GM12878 (cell line): Measurements from ENCODE around the gene PPHLN1. TPM values are rescaled to one million over a fixed set of nuclear protein-coding genes. Genes with fewer than 3 reads are reported as not detected.

Source experiments
- ATAC-seq: fragments of 200-7000 bp; cut with Tn5 transposase; 3 replicates; pipeline ENCODE4 v1.9.1; 2020; ENCODE audit warnings: mild to moderate bottlenecking, moderate library complexity
- BruUV-seq: library from RNA; stranded (reverse); fragments of 400-500 nt; replicated peaks from 2 replicates; lab custom pipeline; 2021; lab: Mats Ljungman, UMichigan
- CTCF ChIA-PET: fragments of 300-600 bp; sonication (Branson Sonifier 250); formaldehyde crosslinking; extraction: SDS; loops from one replicate; lab custom pipeline; 2021; ENCODE audit warnings: inconsistent platforms; lab: Yijun Ruan, JAX
- POLR2A ChIA-PET: fragments of 350-600 bp; formaldehyde crosslinking; extraction: SDS; loops from one replicate; lab custom pipeline; 2021; ENCODE audit warnings: inconsistent platforms; lab: Charles Lee
- RAD21 ChIA-PET: fragments of 300-600 bp; sonication (Branson Sonifier 250); formaldehyde crosslinking; loops from one replicate; lab custom pipeline; 2023; ENCODE audit warnings: antibody characterized with exemption; ENCODE audit not compliant: unreplicated experiment; lab: Charles Lee
- SMC1A ChIA-PET: fragments of 300-600 bp; sonication (Branson Sonifier 250); formaldehyde crosslinking; loops from one replicate; lab custom pipeline; 2023; ENCODE audit not compliant: unreplicated experiment, uncharacterized antibody; lab: Charles Lee
- DNase-seq: peaks from one replicate; pipeline ENCODE4 v3.0.0-alpha.2; 2011; ENCODE audit warnings: low read depth, low spot score
- FAIRE-seq: peaks from 3 replicates; lab custom pipeline; 2011; peaks lifted over from hg19 to GRCh38; lab: Jason Lieb, UNC
- H2AFZ ChIP-seq: 2 replicates; pipeline ENCODE4 v1.6.0; 2011; ENCODE audit warnings: low read depth, low read length, control low read depth; ENCODE audit not compliant: control insufficient read depth
- H3K27ac ChIP-seq: 2 replicates; pipeline ENCODE4 v1.5.1; 2011; ENCODE audit warnings: control low read depth; ENCODE audit not compliant: control insufficient read depth, insufficient read depth
- H3K27me3 ChIP-seq, 2 experiments: replicated peaks in 1 of 2; 2 replicates each; pipeline versions ENCODE4 v1.6.0 to v1.6.1; 2011; ENCODE audit warnings: low read length in 1 of 2; ENCODE audit not compliant: control insufficient read depth in 2 of 2, insufficient read depth in 2 of 2
- H3K36me3 ChIP-seq, 2 experiments: 2 replicates each; pipeline ENCODE4 v1.5.1; 2011; ENCODE audit warnings: low read length in 1 of 2; ENCODE audit not compliant: control insufficient read depth in 2 of 2, insufficient read depth in 2 of 2
- H3K4me1 ChIP-seq: 2 replicates; pipeline ENCODE4 v1.6.1; 2011; ENCODE audit warnings: mild to moderate bottlenecking, low read length, moderate library complexity, mixed read lengths; ENCODE audit not compliant: control insufficient read depth, insufficient read depth
- H3K4me2 ChIP-seq: 2 replicates; pipeline ENCODE4 v1.6.0; 2011; ENCODE audit warnings: control low read depth; ENCODE audit not compliant: control insufficient read depth, insufficient read depth
- H3K4me3 ChIP-seq: fragments of 200-600 bp; sonication (generic); 2 replicates; pipeline ENCODE4 v1.5.1; 2016
- H3K79me2 ChIP-seq: 2 replicates; pipeline ENCODE4 v1.6.0; 2011; ENCODE audit warnings: low read length; ENCODE audit not compliant: control insufficient read depth, insufficient read depth
- H3K9ac ChIP-seq: 2 replicates; pipeline ENCODE4 v1.8.0; 2011; ENCODE audit warnings: low read length, control low read depth, mixed read lengths; ENCODE audit not compliant: control insufficient read depth, insufficient read depth
- H3K9me3 ChIP-seq: replicated peaks from 3 replicates; pipeline ENCODE4 v1.5.1; 2011; ENCODE audit warnings: mild to moderate bottlenecking, low read length; ENCODE audit not compliant: control insufficient read depth, insufficient read depth
- H4K20me1 ChIP-seq: 2 replicates; pipeline ENCODE4 v1.6.0; 2011; ENCODE audit not compliant: control insufficient read depth, insufficient read depth
- ELK1 ChIP-seq: IDR thresholded peaks from 2 replicates; pipeline ENCODE4 v1.6.1; 2012; ENCODE audit warnings: low read depth, low read length, improper control_type of control experiment
- HCFC1 ChIP-seq: fragments of 150-350 bp; IDR thresholded peaks from 2 replicates; pipeline ENCODE4 v1.6.1; 2014; ENCODE audit warnings: low read length
- IRF3 ChIP-seq: fragments of 450-650 bp; IDR thresholded peaks from 2 replicates; pipeline ENCODE4 v1.6.1; 2014; ENCODE audit warnings: mild to moderate bottlenecking
- MYB ChIP-seq: fragments of 150-350 bp; IDR thresholded peaks from 2 replicates; pipeline ENCODE4 v1.6.1; 2014; ENCODE audit warnings: mild to moderate bottlenecking, low read depth, low read length, borderline replicate concordance
- NFIC ChIP-seq: IDR thresholded peaks from 2 replicates; pipeline ENCODE4 v1.6.1; 2012; ENCODE audit warnings: low read depth, mild to moderate bottlenecking, inconsistent platforms, low read length, moderate library complexity
- NFYA ChIP-seq: IDR thresholded peaks from 2 replicates; pipeline ENCODE4 v1.6.1; 2011; ENCODE audit warnings: low read depth, mild to moderate bottlenecking, low read length, improper control_type of control experiment, borderline replicate concordance
- PML ChIP-seq: IDR thresholded peaks from 2 replicates; pipeline ENCODE4 v1.6.1; 2012; ENCODE audit warnings: low read length, inconsistent platforms
- RBBP5 ChIP-seq: fragments of 200-600 bp; sonication (generic); conservative IDR thresholded peaks from 2 replicates; pipeline ENCODE4 v1.6.1; 2016
- SKIL ChIP-seq: fragments of 450-650 bp; IDR thresholded peaks from 2 replicates; pipeline ENCODE4 v1.6.1; 2017; ENCODE audit warnings: mild to moderate bottlenecking, low read depth, inconsistent platforms; ENCODE audit not compliant: poor library complexity, severe bottlenecking
- SREBF2 ChIP-seq: IDR thresholded peaks from 2 replicates; pipeline ENCODE4 v1.6.1; 2012; ENCODE audit warnings: mild to moderate bottlenecking, low read length
- ZNF274 ChIP-seq: IDR thresholded peaks from one replicate; pipeline ENCODE4 v1.8.0; 2011; ENCODE audit not compliant: insufficient read length, insufficient read depth
- ZNF622 ChIP-seq: fragments of 450-650 bp; IDR thresholded peaks from 2 replicates; pipeline ENCODE4 v1.6.1; 2017; ENCODE audit warnings: mild to moderate bottlenecking, inconsistent platforms
- ZNF687 ChIP-seq: fragments of 450-650 bp; IDR thresholded peaks from 2 replicates; pipeline ENCODE4 v1.6.1; 2017; ENCODE audit warnings: mild to moderate bottlenecking, moderate library complexity
- WGBS: methylation state at CpG from one replicate; pipeline ENCODE4 v1.1.6; 2016; ENCODE audit warnings: low lambda C conversion rate; ENCODE audit not compliant: insufficient replicate concordance, insufficient coverage; ENCODE audit errors: missing lambda C conversion rate; 5-methylcytosine and 5-hydroxymethylcytosine counted together
- in situ Hi-C: fragments of 300-500 bp; cut with MboI; formaldehyde crosslinking; loops from 9 replicates; pipeline ENCODE4 v1.14.3; 2018; ENCODE audit warnings: mixed read lengths
- intact Hi-C: fragments of 100-400 bp; cut with micrococcal nuclease; formaldehyde crosslinking; loops from one replicate; pipeline ENCODE4 v1.14.2; 2022; ENCODE audit not compliant: unreplicated experiment
- polyA plus RNA-seq, 11 experiments: library from polyadenylated mRNA; depleted of rRNA in 4 of 11; unstranded in 6 of 11; stranded (reverse) in 5 of 11; fragments of >200 nt; fragmentation: Nextera tagmentation in 4 of 11; fragmentation: Illumina TruSeq in 1 of 11; extraction: Ambion mirVana in 4 of 11; extraction: Trizol in 1 of 11; gene quantifications; 1 replicate in 1 of 11; 2 replicates in 10 of 11; pipeline versions ENCODE4 v1.2.1 to v1.2.3, GENCODE V29; 2011 to 2016; ENCODE audit warnings: inconsistent platforms in 2 of 11, missing spikeins in 2 of 11, low read depth in 1 of 11
- total RNA-seq, 4 experiments: library from RNA; depleted of rRNA in 3 of 4; stranded (reverse); fragments of >200 nt in 3 of 4; fragmentation: Illumina TruSeq in 1 of 4; extraction: Trizol in 1 of 4; gene quantifications; 2 replicates each; pipeline versions ENCODE4 v1.2.1 to v1.2.3, GENCODE V29; 2013 to 2021
- TF ChIP-seq, protein P1 (sequence below): IDR thresholded peaks from 2 replicates; pipeline ENCODE4 v1.6.1; 2011; ENCODE audit warnings: borderline replicate concordance, low read depth, mild to moderate bottlenecking, moderate library complexity, mixed read lengths, low read length; ENCODE audit not compliant: insufficient read depth; ENCODE audit errors: extremely low read length

PPHLN1 gene
- total and polyA plus RNA-seq, 10 of the 15 experiments (the other 5 are each of a cell fraction or from before 2014, with no cell fraction given): 73.6 to 117 (median 92.1) TPM

DNA sequence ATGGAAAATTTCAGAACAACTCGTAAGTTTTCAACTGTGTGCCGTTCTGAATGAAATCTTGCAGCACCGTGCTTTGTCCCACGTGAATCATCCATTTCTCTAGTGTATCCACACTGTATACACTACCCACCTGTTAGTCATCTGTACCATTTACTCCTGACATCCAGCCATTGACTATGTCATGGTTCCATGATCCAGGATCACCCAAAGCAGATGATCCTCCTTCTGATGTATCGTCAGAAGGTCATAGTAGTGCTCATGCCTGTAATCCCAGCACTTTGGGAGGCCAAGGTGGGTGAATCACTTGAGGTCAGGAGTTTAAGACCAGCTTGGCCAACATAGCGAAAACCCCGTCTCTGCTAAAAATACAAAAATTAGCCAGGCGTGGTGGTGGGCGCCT is 122.9 kb downstream of the PPHLN1 start:
- DNase-seq (no peak), ATAC-seq (no peak), FAIRE-seq (no peak)
- ChIA-PET CTCF (interaction anchor here (1.0 kb wide), 1 partner anchor 10 kb away, joined by 5 read pairs; no protein-coding TSS in a partner anchor), RAD21 (no interaction called here), SMC1A (interaction anchor here (1.2 kb wide), 1 partner anchor 25 kb away, joined by 3 read pairs; no protein-coding TSS in a partner anchor), POLR2A (no interaction called here)
- H3K4me1 ChIP-seq: no peaks in the 10 kb centered on the region
- BruUV-seq: no TSS peak
- intact Hi-C loops (no loop called here), in situ Hi-C loops (no loop called here)
- H3K27me3 ChIP-seq: no peaks in the 10 kb centered on the region
- no peaks in the 10 kb centered on the region for H3K9me3 ChIP-seq
- 94% methylated on average over 9 of the region's 9 CpGs for WGBS
- H3K27ac ChIP-seq: no peak overlapping the region
- no peak overlapping the region for H2AFZ ChIP-seq
- no peak overlapping the region for H3K4me3 ChIP-seq
- H3K4me2 ChIP-seq: no peak overlapping the region
- no peak for TF ChIP-seq ZNF274
- no peak for TF ChIP-seq PML
- TF ChIP-seq HCFC1: no peak
- TF ChIP-seq ZNF687: no peak
- TF ChIP-seq IRF3: no peak
- TF ChIP-seq, protein P1, sequence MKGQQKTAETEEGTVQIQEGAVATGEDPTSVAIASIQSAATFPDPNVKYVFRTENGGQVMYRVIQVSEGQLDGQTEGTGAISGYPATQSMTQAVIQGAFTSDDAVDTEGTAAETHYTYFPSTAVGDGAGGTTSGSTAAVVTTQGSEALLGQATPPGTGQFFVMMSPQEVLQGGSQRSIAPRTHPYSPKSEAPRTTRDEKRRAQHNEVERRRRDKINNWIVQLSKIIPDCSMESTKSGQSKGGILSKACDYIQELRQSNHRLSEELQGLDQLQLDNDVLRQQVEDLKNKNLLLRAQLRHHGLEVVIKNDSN: no peak
- TF ChIP-seq RBBP5: no peak
- TF ChIP-seq MYB: no peak
- TF ChIP-seq ELK1: no peak
- TF ChIP-seq SREBF2: no peak
- TF ChIP-seq SKIL: no peak
- TF ChIP-seq NFYA: no peak
- TF ChIP-seq ZNF622: no peak
- TF ChIP-seq NFIC: no peak
- H3K36me3 ChIP-seq: peaks cover 2 to 9% of the 10 kb centered on the region in 2 experiments; a peak in 3 of 4 replicates
- H3K9ac ChIP-seq: no peak overlapping the region
- H4K20me1 ChIP-seq: no peaks in the 10 kb centered on the region
- no peaks in the 10 kb centered on the region for H3K79me2 ChIP-seq
